GM12878 (cell line): ENCODE results near the gene TMEM14B. TPM values are rescaled to one million over a fixed set of nuclear protein-coding genes. Genes with fewer than 3 reads are reported as not detected.

ENCODE experiments used
- ATAC-seq: fragments of 200-7000 bp; cut with Tn5 transposase; 3 replicates; pipeline ENCODE4 v1.9.1; 2020; ENCODE audit warnings: mild to moderate bottlenecking, moderate library complexity
- BruUV-seq: library from RNA; stranded (reverse); fragments of 400-500 nt; replicated peaks from 2 replicates; lab custom pipeline; 2021; lab: Mats Ljungman, UMichigan
- CTCF ChIA-PET: fragments of 300-600 bp; sonication (Branson Sonifier 250); formaldehyde crosslinking; extraction: SDS; loops from one replicate; lab custom pipeline; 2021; ENCODE audit warnings: inconsistent platforms; lab: Yijun Ruan, JAX
- POLR2A ChIA-PET: fragments of 350-600 bp; formaldehyde crosslinking; extraction: SDS; loops from one replicate; lab custom pipeline; 2021; ENCODE audit warnings: inconsistent platforms; lab: Charles Lee
- RAD21 ChIA-PET: fragments of 300-600 bp; sonication (Branson Sonifier 250); formaldehyde crosslinking; loops from one replicate; lab custom pipeline; 2023; ENCODE audit warnings: antibody characterized with exemption; ENCODE audit not compliant: unreplicated experiment; lab: Charles Lee
- SMC1A ChIA-PET: fragments of 300-600 bp; sonication (Branson Sonifier 250); formaldehyde crosslinking; loops from one replicate; lab custom pipeline; 2023; ENCODE audit not compliant: unreplicated experiment, uncharacterized antibody; lab: Charles Lee
- DNase-seq: peaks from one replicate; pipeline ENCODE4 v3.0.0-alpha.2; 2011; ENCODE audit warnings: low read depth, low spot score
- FAIRE-seq: peaks from 3 replicates; lab custom pipeline; 2011; peaks lifted over from hg19 to GRCh38; lab: Jason Lieb, UNC
- H2AFZ ChIP-seq: 2 replicates; pipeline ENCODE4 v1.6.0; 2011; ENCODE audit warnings: low read depth, low read length, control low read depth; ENCODE audit not compliant: control insufficient read depth
- H3K27ac ChIP-seq: 2 replicates; pipeline ENCODE4 v1.5.1; 2011; ENCODE audit warnings: control low read depth; ENCODE audit not compliant: control insufficient read depth, insufficient read depth
- H3K27me3 ChIP-seq, 2 experiments: replicated peaks in 1 of 2; 2 replicates each; pipeline versions ENCODE4 v1.6.0 to v1.6.1; 2011; ENCODE audit warnings: low read length in 1 of 2; ENCODE audit not compliant: control insufficient read depth in 2 of 2, insufficient read depth in 2 of 2
- H3K36me3 ChIP-seq, 2 experiments: 2 replicates each; pipeline ENCODE4 v1.5.1; 2011; ENCODE audit warnings: low read length in 1 of 2; ENCODE audit not compliant: control insufficient read depth in 2 of 2, insufficient read depth in 2 of 2
- H3K4me1 ChIP-seq: 2 replicates; pipeline ENCODE4 v1.6.1; 2011; ENCODE audit warnings: mild to moderate bottlenecking, low read length, moderate library complexity, mixed read lengths; ENCODE audit not compliant: control insufficient read depth, insufficient read depth
- H3K4me2 ChIP-seq: 2 replicates; pipeline ENCODE4 v1.6.0; 2011; ENCODE audit warnings: control low read depth; ENCODE audit not compliant: control insufficient read depth, insufficient read depth
- H3K4me3 ChIP-seq: fragments of 200-600 bp; sonication (generic); 2 replicates; pipeline ENCODE4 v1.5.1; 2016
- H3K79me2 ChIP-seq: 2 replicates; pipeline ENCODE4 v1.6.0; 2011; ENCODE audit warnings: low read length; ENCODE audit not compliant: control insufficient read depth, insufficient read depth
- H3K9ac ChIP-seq: 2 replicates; pipeline ENCODE4 v1.8.0; 2011; ENCODE audit warnings: low read length, control low read depth, mixed read lengths; ENCODE audit not compliant: control insufficient read depth, insufficient read depth
- H3K9me3 ChIP-seq: replicated peaks from 3 replicates; pipeline ENCODE4 v1.5.1; 2011; ENCODE audit warnings: mild to moderate bottlenecking, low read length; ENCODE audit not compliant: control insufficient read depth, insufficient read depth
- H4K20me1 ChIP-seq: 2 replicates; pipeline ENCODE4 v1.6.0; 2011; ENCODE audit not compliant: control insufficient read depth, insufficient read depth
- FOS ChIP-seq: IDR thresholded peaks from 3 replicates; pipeline ENCODE4 v1.6.1; 2011; ENCODE audit warnings: borderline replicate concordance; ENCODE audit not compliant: insufficient read length; ENCODE audit errors: extremely low read depth
- JUNB ChIP-seq: IDR thresholded peaks from 2 replicates; pipeline ENCODE4 v1.6.1; 2016; ENCODE audit warnings: antibody characterized with exemption, mild to moderate bottlenecking
- POLR2AphosphoS2 ChIP-seq: IDR thresholded peaks from 2 replicates; pipeline ENCODE4 v1.6.1; 2011; ENCODE audit warnings: low read depth, mild to moderate bottlenecking, low read length, improper control_type of control experiment, moderate library complexity
- REST ChIP-seq: IDR thresholded peaks from 2 replicates; pipeline ENCODE4 v1.6.1; 2012; ENCODE audit warnings: mild to moderate bottlenecking, low read depth, low read length
- TCF12 ChIP-seq: IDR thresholded peaks from 2 replicates; pipeline ENCODE4 v1.6.1; 2011; ENCODE audit warnings: low read depth, mild to moderate bottlenecking, low read length
- ZNF384 ChIP-seq: IDR thresholded peaks from 2 replicates; pipeline ENCODE4 v1.6.1; 2012; ENCODE audit warnings: low read depth, mild to moderate bottlenecking, low read length, improper control_type of control experiment, borderline replicate concordance
- WGBS: methylation state at CpG from one replicate; pipeline ENCODE4 v1.1.6; 2016; ENCODE audit warnings: low lambda C conversion rate; ENCODE audit not compliant: insufficient replicate concordance, insufficient coverage; ENCODE audit errors: missing lambda C conversion rate; 5-methylcytosine and 5-hydroxymethylcytosine counted together
- in situ Hi-C: fragments of 300-500 bp; cut with MboI; formaldehyde crosslinking; loops from 9 replicates; pipeline ENCODE4 v1.14.3; 2018; ENCODE audit warnings: mixed read lengths
- intact Hi-C: fragments of 100-400 bp; cut with micrococcal nuclease; formaldehyde crosslinking; loops from one replicate; pipeline ENCODE4 v1.14.2; 2022; ENCODE audit not compliant: unreplicated experiment
- polyA plus RNA-seq, 11 experiments: library from polyadenylated mRNA; depleted of rRNA in 4 of 11; unstranded in 6 of 11; stranded (reverse) in 5 of 11; fragments of >200 nt; fragmentation: Nextera tagmentation in 4 of 11; fragmentation: Illumina TruSeq in 1 of 11; extraction: Ambion mirVana in 4 of 11; extraction: Trizol in 1 of 11; gene quantifications; 1 replicate in 1 of 11; 2 replicates in 10 of 11; pipeline versions ENCODE4 v1.2.1 to v1.2.3, GENCODE V29; 2011 to 2016; ENCODE audit warnings: inconsistent platforms in 2 of 11, missing spikeins in 2 of 11, low read depth in 1 of 11
- total RNA-seq, 4 experiments: library from RNA; depleted of rRNA in 3 of 4; stranded (reverse); fragments of >200 nt in 3 of 4; fragmentation: Illumina TruSeq in 1 of 4; extraction: Trizol in 1 of 4; gene quantifications; 2 replicates each; pipeline versions ENCODE4 v1.2.1 to v1.2.3, GENCODE V29; 2013 to 2021

Gene TMEM14B
- total and polyA plus RNA-seq, 10 of the 15 experiments (the other 5 are each of a cell fraction or from before 2014, with no cell fraction given): 80.5 to 399 (median 136) TPM

GRCh38 chr6:10743515-10743914, 4.1 kb upstream of the TMEM14B start (continued):
- no peak for TF ChIP-seq REST
- no peak for TF ChIP-seq FOS
- TF ChIP-seq JUNB: no peak
- no peak for TF ChIP-seq TCF12
- no peak for TF ChIP-seq POLR2AphosphoS2

- H3K9ac ChIP-seq: no peak overlapping the region
- peaks cover 5% of the 10 kb centered on the region; the same call in 1 of the 2 replicates for H3K4me1 ChIP-seq
- H3K36me3 ChIP-seq: no peaks in the 10 kb centered on the region; a peak in 1 of 4 replicates
- RAD21 ChIA-PET: no interaction called here
- SMC1A ChIA-PET: no interaction called here
- no peak overlapping the region for H3K4me2 ChIP-seq
- intact Hi-C loops: loop anchor here (5.0 kb wide), 1 partner anchor 233 kb away; no protein-coding TSS in a partner anchor
- WGBS: 96% methylated on average over 5 of the region's 5 CpGs
- no TSS peak for BruUV-seq
- no peaks in the 10 kb centered on the region; the same call in 2 of the 3 replicates for H3K9me3 ChIP-seq
- in situ Hi-C loops: no loop called here
- DNase-seq (no peak), ATAC-seq (no peak), FAIRE-seq (no peak)
- no peaks in the 10 kb centered on the region for H4K20me1 ChIP-seq
- no peak overlapping the region for H3K4me3 ChIP-seq
- TF ChIP-seq REST: no peak
- no peak for TF ChIP-seq ZNF384
- no peak overlapping the region for H3K27ac ChIP-seq
- peaks cover 27% of the 10 kb centered on the region for H3K79me2 ChIP-seq
- no peak overlapping the region for H2AFZ ChIP-seq
- POLR2A ChIA-PET: no interaction called here
- CTCF ChIA-PET: no interaction called here
- no peaks in the 10 kb centered on the region for H3K27me3 ChIP-seq
Measured at GRCh38 chr6:10745116-10745515, 2.5 kb upstream of the TMEM14B start.
